ENCODE measurements around the gene FGF21.

The FGF21 gene

GRCh38 chr19:48795055-48795684 lies 39.8 kb downstream of the FGF21 start (continued):
- TF ChIP-seq PRDM2 (tag by site-specific recombination; IDR thresholded peaks at IDR 0.05; ENCODE audit: borderline replicate concordance), result no peak
- no peak for TF ChIP-seq REPIN1 (tag by site-specific recombination; IDR thresholded peaks at IDR 0.05; ENCODE audit: low read depth)
- TF ChIP-seq ZBTB26 (tag by site-specific recombination; optimal IDR thresholded peaks at IDR 0.05), result peak; percentile 27
- TF ChIP-seq ZNF513 (tag by site-specific recombination; IDR thresholded peaks at IDR 0.05), result no peak
- TF ChIP-seq GLI2 (tag by site-specific recombination; IDR thresholded peaks at IDR 0.05; ENCODE audit: borderline replicate concordance, low read depth), result no peak
- no peak for TF ChIP-seq AEBP2 (tag by site-specific recombination; IDR thresholded peaks at IDR 0.05; ENCODE audit: borderline replicate concordance)
- TF ChIP-seq ZNF510 (tag by site-specific recombination; IDR thresholded peaks at IDR 0.05; ENCODE audit: insufficient replicate concordance), result no peak
- TF ChIP-seq ZNF248 (tag by site-specific recombination; IDR thresholded peaks at IDR 0.05), result no peak
- no peak for TF ChIP-seq ZNF677 (tag by site-specific recombination; IDR thresholded peaks at IDR 0.05)
- no peak for TF ChIP-seq ZNF555 (tag by site-specific recombination; conservative IDR thresholded peaks at IDR 0.05)
- no peak for TF ChIP-seq ZBTB1 (tag by site-specific recombination; IDR thresholded peaks at IDR 0.05)
- no peak for TF ChIP-seq GLIS2 (tag by site-specific recombination; IDR thresholded peaks at IDR 0.05)
- TF ChIP-seq ZNF692 (tag by site-specific recombination; IDR thresholded peaks at IDR 0.05), result peak; percentile 85
- peak; percentile 85 for TF ChIP-seq ZNF24 (tag by site-specific recombination; IDR thresholded peaks at IDR 0.05)
- TF ChIP-seq ZFP37 (tag by site-specific recombination; IDR thresholded peaks at IDR 0.05), result 0 out of 2 replicates have a peak, but pooled peaks have one; percentile 84
- no peak for TF ChIP-seq ZNF544 (tag by site-specific recombination; IDR thresholded peaks at IDR 0.05)
- no peak for TF ChIP-seq MZF1 (tag by site-specific recombination; IDR thresholded peaks at IDR 0.05; ENCODE audit: borderline replicate concordance)
- no peak for TF ChIP-seq SALL2 (tag by site-specific recombination; IDR thresholded peaks at IDR 0.05; ENCODE audit: borderline replicate concordance)
- no peak for TF ChIP-seq ZNF560 (tag by site-specific recombination; IDR thresholded peaks at IDR 0.05; ENCODE audit: borderline replicate concordance)
- peak; percentile 24; the same call in 1 of the 2 replicates for TF ChIP-seq GFI1B (tag by site-specific recombination; IDR thresholded peaks at IDR 0.05)
- TF ChIP-seq ZBTB7A (tag by site-specific recombination; IDR thresholded peaks at IDR 0.05; ENCODE audit: low read depth), result peak; percentile 49; the same call in 1 of the 2 replicates
- peak; percentile 89 for TF ChIP-seq KLF16 (tag by site-specific recombination; IDR thresholded peaks at IDR 0.05)
- peak; percentile 82 for TF ChIP-seq PATZ1 (tag by site-specific recombination; IDR thresholded peaks at IDR 0.05)
- TF ChIP-seq KLF9 (tag by site-specific recombination; IDR thresholded peaks at IDR 0.05; ENCODE audit: low read depth), result peak; percentile 33; the same call in 1 of the 2 replicates
- TF ChIP-seq ZNF426 (tag by site-specific recombination; IDR thresholded peaks at IDR 0.05), result no peak
